Colonic mucosa (tissue), 4 donors: ENCODE data around the gene MT1E. TPM values are rescaled to one million over a fixed set of nuclear protein-coding genes. Genes with fewer than 3 reads are reported as not detected.
"Not testable (repeated sequence)": the region's sequence is repeated elsewhere in the genome, so short reads cannot be mapped to it uniquely, and the experiment has no call there.

Source experiments
- DNase-seq: peaks from one replicate; pipeline ENCODE4 v3.0.0-alpha.2; 2020
- H3K27ac ChIP-seq: fragments of 200-600 bp; one replicate; pipeline ENCODE4 v1.8.0; 2021
- H3K27me3 ChIP-seq: fragments of 200-600 bp; one replicate; pipeline ENCODE4 v1.8.0; 2021
- H3K36me3 ChIP-seq: fragments of 200-600 bp; one replicate; pipeline ENCODE4 v1.8.0; 2021
- H3K4me1 ChIP-seq: fragments of 200-600 bp; one replicate; pipeline ENCODE4 v1.8.0; 2021; ENCODE audit warnings: mild to moderate bottlenecking
- H3K4me3 ChIP-seq: fragments of 200-600 bp; one replicate; pipeline ENCODE4 v1.8.0; 2021
- H3K9ac ChIP-seq, 2 donors: one replicate each; pipeline ENCODE4 v1.7.0; 2013; ENCODE audit warnings: control low read depth in 2 of 2, low read depth in 2 of 2, low read length in 2 of 2
- H3K9me3 ChIP-seq: fragments of 200-600 bp; one replicate; pipeline ENCODE4 v1.8.0; 2021
- CTCF ChIP-seq: fragments of 200-600 bp; IDR thresholded peaks from one replicate; pipeline ENCODE4 v1.8.0; 2022; ENCODE audit warnings: antibody characterized with exemption, mild to moderate bottlenecking
- intact Hi-C: fragments of 100-400 bp; cut with DNase I; formaldehyde crosslinking; loops from one replicate; pipeline ENCODE4 v1.14.1; 2022
- total RNA-seq, 2 donors: library from RNA; stranded (reverse); fragmentation: NEBNext Ultra II Directional in 1 of 2; extraction: Animal tissue kit (Norgen Biotek cat#: 25700) in 1 of 2; gene quantifications; one replicate each; pipeline ENCODE4 v1.2.1, GENCODE V29; 2021
- donor health status: healthy.
- donor health status: DM: no; HTN: no; CAD: no.
- donor health status: DM: no; HTN: no; CAD: no.

Gene MT1E
- total RNA-seq, 2 donors from 2014 or later = 251 to 359 TPM

GRCh38 chr16:56616608-56617211 lies 8.9 kb upstream of the MT1E start:
- TF ChIP-seq CTCF = no peak

GRCh38 chr16:56617212-56618085 lies 8.1 kb upstream of the MT1E start:
- peaks cover 7% of the 10 kb centered on the region for H3K4me1 ChIP-seq
- H3K4me3 ChIP-seq = peak overlapping the region; percentile 30
- no peak overlapping the region for H3K27ac ChIP-seq
- no peaks in the 10 kb centered on the region for H3K27me3 ChIP-seq
- peak; percentile 85 for DNase-seq
- H3K9me3 ChIP-seq = no peaks in the 10 kb centered on the region
- intact Hi-C loops = no loop called here
- H3K36me3 ChIP-seq = no peaks in the 10 kb centered on the region
- H3K9ac ChIP-seq = peak overlapping the region; percentile 68 to 74
- no peak for TF ChIP-seq CTCF

More at GRCh38 chr16:56616608-56617211, 8.9 kb upstream of the MT1E start:
- Histone ChIP-seq H3K27ac (no peak overlapping the region), H3K36me3 (no peaks in the 10 kb centered on the region), H3K4me1 (peaks cover 7% of the 10 kb centered on the region), H3K9me3 (no peaks in the 10 kb centered on the region), H3K9ac (peak overlapping the region; percentile 68 to 74), H3K27me3 (no peaks in the 10 kb centered on the region), H3K4me3 (peak overlapping the region; percentile 30)
- DNase-seq = no peak
- intact Hi-C loops = no loop called here

- intact Hi-C loops = no loop called here
- DNase-seq = no peak
- Histone ChIP-seq H3K9ac (no peak overlapping the region), H3K36me3 (no peaks in the 10 kb centered on the region), H3K4me1 (peaks cover 7% of the 10 kb centered on the region), H3K27ac (no peak overlapping the region), H3K27me3 (no peaks in the 10 kb centered on the region), H3K9me3 (no peaks in the 10 kb centered on the region), H3K4me3 (no peak overlapping the region)
- no peak for TF ChIP-seq CTCF
These were observed 7.4 kb upstream of the MT1E start for GRCh38 chr16:56618138-56618537.

- Histone ChIP-seq H3K9ac (no peak overlapping the region), H3K4me1 (peaks cover 9% of the 10 kb centered on the region), H3K4me3 (no peak overlapping the region), H3K27me3 (no peaks in the 10 kb centered on the region), H3K27ac (no peak overlapping the region), H3K36me3 (no peaks in the 10 kb centered on the region), H3K9me3 (no peaks in the 10 kb centered on the region)
- intact Hi-C loops = no loop called here
- TF ChIP-seq CTCF = no peak
- DNase-seq = no peak
These were observed 5.2 kb upstream of the MT1E start for GRCh38 chr16:56620339-56620897.

GRCh38 chr16:56621665-56622445 lies 3.7 kb upstream of the MT1E start:
- H3K9ac ChIP-seq, DNase-seq, H3K9me3 ChIP-seq, H3K4me3 ChIP-seq, H3K4me1 ChIP-seq, H3K27me3 ChIP-seq, H3K27ac ChIP-seq, H3K36me3 ChIP-seq, intact Hi-C loops: not testable (repeated sequence)

GRCh38 chr16:56623184-56623583 lies 2.4 kb upstream of the MT1E start:
- intact Hi-C loops, H3K27ac ChIP-seq, H3K36me3 ChIP-seq: not testable (repeated sequence)

More at GRCh38 chr16:56623184-56623583, 2.4 kb upstream of the MT1E start:
- H3K4me3 ChIP-seq, H3K9ac ChIP-seq, H3K27me3 ChIP-seq, H3K9me3 ChIP-seq, H3K4me1 ChIP-seq, DNase-seq: not testable (repeated sequence)
